HT-29 (cell line): ENCODE results near the gene C16orf78. TPM values are rescaled to one million over a fixed set of nuclear protein-coding genes. Genes with fewer than 3 reads are reported as not detected.

Experiments used
- DNase-seq: peaks from one replicate; pipeline ENCODE4 v3.0.0-alpha.2; 2015; ENCODE audit warnings: low spot score
- total RNA-seq: library from RNA; depleted of rRNA; stranded (reverse); fragments of >200 nt; shearing (Covaris generic); gene quantifications from 2 replicates; pipeline ENCODE4 v1.2.3, GENCODE V29; 2014; rRNA removed

Gene C16orf78
- total RNA-seq, result not detected in 2 replicates

DNA sequence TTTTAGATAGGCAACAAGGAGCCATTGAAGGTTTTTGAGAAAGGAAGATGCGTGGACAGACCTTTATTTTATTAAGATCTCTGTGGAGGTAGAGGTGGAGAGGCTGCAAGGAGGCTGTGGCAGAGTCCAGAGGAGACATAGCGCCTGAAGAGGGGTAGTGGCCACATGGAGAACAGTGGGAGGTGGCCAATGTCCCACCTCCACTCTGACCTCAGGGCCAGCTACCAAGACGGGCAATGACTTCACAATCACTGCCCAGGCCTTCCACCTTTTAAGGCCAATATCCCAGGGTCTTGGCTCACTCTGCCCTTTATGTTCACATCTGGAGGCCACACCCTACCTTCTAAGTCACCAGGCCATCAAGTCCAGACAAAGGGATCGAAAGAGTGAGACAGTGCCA lies at the start of gene C16orf78:
Gene C16orf78 (plus strand): TSS at position 301 of the 400 bp plus-strand sequence. CDS start 136 bp downstream, outside the sequence.
- DNase-seq, result no peak

- no peak for DNase-seq
Measured at GRCh38 chr16:49324703-49325102, 48.9 kb upstream of the C16orf78 start.

GRCh38 chr16:49327466-49327865 lies 46.1 kb upstream of the C16orf78 start:
- no peak for DNase-seq

- no peak for DNase-seq
Measured at GRCh38 chr16:49328325-49328724, 45.3 kb upstream of the C16orf78 start.

GRCh38 chr16:49330562-49331201 lies 42.9 kb upstream of the C16orf78 start:
- DNase-seq, result no peak

DNA sequence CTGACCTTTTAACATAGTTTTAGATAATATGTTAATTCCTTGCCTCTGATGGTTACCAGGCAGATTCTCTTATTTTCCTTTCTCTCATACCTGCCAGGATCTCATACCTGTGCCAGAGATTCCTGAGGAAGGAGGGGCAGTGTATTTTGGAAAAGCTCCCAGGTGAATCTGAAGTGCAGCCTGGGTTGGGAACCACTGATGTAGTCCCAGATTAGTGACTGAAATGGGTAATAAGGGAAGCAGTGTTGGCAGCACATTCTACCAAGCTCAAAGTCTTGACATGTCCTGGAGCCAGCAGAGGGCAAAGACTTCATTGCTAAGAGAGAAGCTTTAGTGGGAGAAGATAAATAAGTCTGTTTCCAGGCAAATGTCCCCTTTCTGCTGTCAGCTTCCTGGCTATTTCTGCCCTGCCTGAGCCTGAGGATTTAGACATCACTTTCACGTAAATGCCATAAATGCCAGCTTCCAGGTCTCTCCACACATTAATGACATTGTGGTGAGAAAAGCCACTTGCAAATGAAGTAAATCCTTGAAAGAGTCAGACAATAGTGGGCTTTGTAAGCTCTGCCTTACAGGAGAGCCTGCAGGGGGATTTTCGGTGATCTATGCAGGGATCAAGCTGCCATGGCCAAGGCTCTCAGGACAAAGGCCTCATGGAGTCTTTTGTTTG lies 40.9 kb upstream of the C16orf78 start:
- DNase-seq, result no peak

DNA sequence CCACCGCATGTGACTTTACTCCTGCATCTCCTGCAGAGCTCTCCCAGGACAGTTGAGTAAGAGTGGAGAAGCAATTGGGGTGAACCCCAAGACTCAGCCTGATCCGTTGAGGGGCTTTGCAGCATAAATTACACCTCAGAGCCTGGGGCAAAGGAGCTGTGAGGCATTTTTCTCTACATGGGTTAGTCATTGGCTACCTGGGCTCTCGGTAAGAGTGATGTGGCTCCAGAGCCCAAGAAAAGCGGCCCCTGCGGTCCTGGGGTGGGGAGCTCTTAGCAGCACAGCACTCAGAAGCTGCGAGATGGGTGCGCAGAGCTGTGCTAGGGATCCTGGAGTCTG lies 40.4 kb upstream of the C16orf78 start:
- DNase-seq, result no peak

GRCh38 chr16:49335828-49336227 lies 37.8 kb upstream of the C16orf78 start:
- no peak for DNase-seq

DNA sequence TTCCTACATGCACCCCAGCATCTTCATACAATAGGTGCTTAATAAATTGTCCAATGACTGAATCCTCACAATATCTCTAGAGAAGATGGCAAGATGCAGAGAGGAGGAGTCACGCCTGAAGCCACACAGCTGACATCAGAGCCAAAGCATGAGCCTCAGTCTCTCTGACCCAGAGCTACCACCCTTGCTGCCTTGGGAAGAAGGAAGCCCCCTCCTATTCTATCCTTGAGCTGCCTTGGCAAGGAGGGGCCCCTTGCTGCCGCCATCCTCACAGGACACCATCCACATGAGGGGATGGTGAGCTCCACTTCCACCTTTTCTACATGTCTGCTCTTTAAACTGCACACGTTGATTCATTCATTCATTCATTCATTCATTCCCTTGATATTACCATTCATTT lies 37.0 kb upstream of the C16orf78 start:
- DNase-seq, result no peak

DNA sequence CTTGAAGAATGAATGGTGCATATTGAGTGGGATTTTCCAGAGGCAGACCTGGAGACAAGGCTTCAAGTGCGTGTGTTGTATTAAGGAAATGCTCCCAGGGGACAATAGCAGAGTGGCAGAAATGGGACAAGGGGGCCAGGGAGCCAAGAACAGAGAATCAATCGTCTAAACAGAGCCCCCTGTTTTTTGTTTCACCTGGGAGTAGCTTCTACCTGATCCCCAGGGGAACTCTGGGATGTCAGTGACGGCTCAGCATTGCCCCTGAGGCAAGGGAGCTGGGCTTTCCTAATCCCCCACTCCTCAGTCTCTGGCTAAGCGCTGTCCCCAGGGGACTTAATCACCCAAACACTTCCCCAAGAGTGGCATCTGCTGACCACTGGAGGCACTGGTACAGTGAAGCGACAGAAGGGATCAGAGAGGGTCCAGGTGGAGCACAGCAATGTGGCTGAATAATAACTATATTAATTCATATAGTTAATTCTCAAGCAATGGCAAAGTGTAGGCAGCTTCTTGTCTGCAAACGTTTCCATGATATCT lies 35.7 kb upstream of the C16orf78 start:
- no peak for DNase-seq

- no peak for DNase-seq
Measured at GRCh38 chr16:49338611-49339265, 34.9 kb upstream of the C16orf78 start.

- no peak for DNase-seq
Measured at GRCh38 chr16:49340466-49340865, 33.1 kb upstream of the C16orf78 start.

- no peak for DNase-seq
Measured at GRCh38 chr16:49341706-49342105, 31.9 kb upstream of the C16orf78 start.

- DNase-seq, result no peak
Measured at GRCh38 chr16:49342336-49343265, 31.0 kb upstream of the C16orf78 start.

- no peak for DNase-seq
Measured at GRCh38 chr16:49343291-49343690, 30.3 kb upstream of the C16orf78 start.

GRCh38 chr16:49344401-49344800 lies 29.2 kb upstream of the C16orf78 start:
- DNase-seq, result no peak

GRCh38 chr16:49345829-49346228 lies 27.8 kb upstream of the C16orf78 start:
- peak; percentile 10 for DNase-seq

- DNase-seq, result no peak
Measured at GRCh38 chr16:49346459-49346858, 27.1 kb upstream of the C16orf78 start.

GRCh38 chr16:49347476-49347875 lies 26.1 kb upstream of the C16orf78 start:
- no peak for DNase-seq

- no peak for DNase-seq
Measured at GRCh38 chr16:49348408-49349176, 25.0 kb upstream of the C16orf78 start.
